GM18909 (cell line): Measurements from ENCODE around the gene OSBPL5.

ENCODE experiments used
- ATAC-seq: cut with Tn5 transposase; IDR thresholded peaks from one replicate; pipeline ENCODE4 v1.9.1; 2021; ENCODE audit warnings: mild to moderate bottlenecking; ENCODE audit not compliant: unreplicated experiment, poor library complexity

Gene OSBPL5, protein sequence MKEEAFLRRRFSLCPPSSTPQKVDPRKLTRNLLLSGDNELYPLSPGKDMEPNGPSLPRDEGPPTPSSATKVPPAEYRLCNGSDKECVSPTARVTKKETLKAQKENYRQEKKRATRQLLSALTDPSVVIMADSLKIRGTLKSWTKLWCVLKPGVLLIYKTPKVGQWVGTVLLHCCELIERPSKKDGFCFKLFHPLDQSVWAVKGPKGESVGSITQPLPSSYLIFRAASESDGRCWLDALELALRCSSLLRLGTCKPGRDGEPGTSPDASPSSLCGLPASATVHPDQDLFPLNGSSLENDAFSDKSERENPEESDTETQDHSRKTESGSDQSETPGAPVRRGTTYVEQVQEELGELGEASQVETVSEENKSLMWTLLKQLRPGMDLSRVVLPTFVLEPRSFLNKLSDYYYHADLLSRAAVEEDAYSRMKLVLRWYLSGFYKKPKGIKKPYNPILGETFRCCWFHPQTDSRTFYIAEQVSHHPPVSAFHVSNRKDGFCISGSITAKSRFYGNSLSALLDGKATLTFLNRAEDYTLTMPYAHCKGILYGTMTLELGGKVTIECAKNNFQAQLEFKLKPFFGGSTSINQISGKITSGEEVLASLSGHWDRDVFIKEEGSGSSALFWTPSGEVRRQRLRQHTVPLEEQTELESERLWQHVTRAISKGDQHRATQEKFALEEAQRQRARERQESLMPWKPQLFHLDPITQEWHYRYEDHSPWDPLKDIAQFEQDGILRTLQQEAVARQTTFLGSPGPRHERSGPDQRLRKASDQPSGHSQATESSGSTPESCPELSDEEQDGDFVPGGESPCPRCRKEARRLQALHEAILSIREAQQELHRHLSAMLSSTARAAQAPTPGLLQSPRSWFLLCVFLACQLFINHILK

GRCh38 chr11:3165152-3165705, at the start of gene OSBPL5:
Gene OSBPL5 (minus strand): TSS chr11:3165310. CDS start chr11:3129148, 36,162 bp downstream.
- ATAC-seq, result no peak

GRCh38 chr11:3214420-3214699, 49.2 kb upstream of the OSBPL5 start:
- ATAC-seq, result no peak

GRCh38 chr11:3213659-3214419, 48.7 kb upstream of the OSBPL5 start:
- no peak for ATAC-seq

GRCh38 chr11:3208272-3208671, 43.2 kb upstream of the OSBPL5 start:
- ATAC-seq, result no peak

GRCh38 chr11:3207526-3208189, 42.5 kb upstream of the OSBPL5 start:
- no peak for ATAC-seq

DNA sequence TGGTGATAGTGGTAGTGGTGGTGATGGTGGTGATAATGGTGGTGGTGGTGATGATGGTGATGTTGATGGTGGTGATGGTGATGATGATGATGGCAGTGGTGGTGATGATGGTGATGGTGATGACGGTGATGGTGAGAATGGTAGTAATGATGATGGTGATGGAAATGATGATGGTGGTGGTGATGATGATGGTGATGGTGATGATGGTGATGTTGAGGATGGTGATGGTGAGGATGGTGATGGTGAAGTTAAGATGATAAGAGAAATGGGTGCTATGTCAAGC, 41.8 kb upstream of the OSBPL5 start:
- no peak for ATAC-seq

- ATAC-seq, result no peak
These were observed 41.2 kb upstream of the OSBPL5 start for GRCh38 chr11:3206156-3206921.

GRCh38 chr11:3205261-3206155, 40.4 kb upstream of the OSBPL5 start:
- ATAC-seq, result no peak

- no peak for ATAC-seq
These were observed 39.3 kb upstream of the OSBPL5 start for GRCh38 chr11:3204141-3205015.

- no peak for ATAC-seq
These were observed 38.3 kb upstream of the OSBPL5 start for GRCh38 chr11:3203221-3204043.

DNA sequence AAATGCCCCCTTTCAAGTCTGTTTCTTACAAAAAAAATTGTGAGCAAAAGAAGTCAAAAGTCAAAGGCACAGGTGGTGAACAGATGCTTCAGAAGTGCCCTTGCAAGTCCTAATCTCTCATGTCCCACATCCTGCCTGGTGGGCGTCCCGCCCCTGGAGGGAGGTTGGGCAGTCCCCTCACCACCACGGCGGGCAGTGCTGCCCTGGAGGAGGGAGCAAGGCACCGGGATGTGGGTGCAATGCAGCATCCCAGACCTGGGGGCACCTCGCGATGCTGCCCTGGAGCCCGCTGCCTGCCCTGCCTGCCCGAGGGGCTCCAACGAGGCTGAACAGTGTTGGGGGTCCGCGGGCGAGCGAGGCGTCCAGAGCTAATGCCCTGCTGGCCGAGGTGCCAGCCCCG, 37.6 kb upstream of the OSBPL5 start:
- ATAC-seq, result no peak

DNA sequence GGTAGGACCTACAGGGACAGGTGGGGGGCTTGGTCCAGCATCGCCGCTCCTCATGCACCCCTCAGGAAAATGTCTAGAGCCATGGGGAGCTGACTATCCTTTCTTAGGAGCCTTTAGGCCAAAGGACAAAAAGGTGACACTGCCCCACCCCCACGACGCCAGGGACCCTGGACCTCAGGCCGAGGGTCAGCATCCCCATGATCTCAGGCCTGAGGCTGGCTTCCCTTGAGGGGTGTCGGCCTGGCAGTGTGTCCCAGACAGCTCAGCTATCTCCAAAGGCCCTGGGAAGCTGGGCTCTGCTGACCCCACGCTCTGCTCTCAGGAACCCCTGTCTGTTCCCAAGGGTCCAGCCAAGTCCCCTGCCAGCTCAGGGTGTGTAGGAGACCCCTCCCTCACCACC, 37.2 kb upstream of the OSBPL5 start:
- ATAC-seq, result no peak

- ATAC-seq, result no peak
These were observed 36.6 kb upstream of the OSBPL5 start for GRCh38 chr11:3201677-3202181.

GRCh38 chr11:3201112-3201581, 36.0 kb upstream of the OSBPL5 start:
- ATAC-seq, result no peak

GRCh38 chr11:3200388-3201111, 35.4 kb upstream of the OSBPL5 start:
- ATAC-seq, result no peak
